AG04449 (cell line): ENCODE measurements around the gene BICRA.

Experiments used
- CTCF ChIA-PET: fragments of 350-600 bp; formaldehyde crosslinking; extraction: SDS; loops from one replicate; lab custom pipeline; 2021; ENCODE audit warnings: antibody characterized with exemption; lab: Yijun Ruan, JAX
- POLR2A ChIA-PET: fragments of 400-600, 350-600 bp; formaldehyde crosslinking; extraction: SDS; loops from one replicate; lab custom pipeline; 2020; ENCODE audit warnings: antibody characterized with exemption, inconsistent platforms; lab: Yijun Ruan, JAX
- DNase-seq: peaks from one replicate; pipeline ENCODE4 v3.0.0-alpha.2; 2010; ENCODE audit warnings: low read depth, low spot score
- H3K4me3 ChIP-seq: 2 replicates; pipeline ENCODE4 v1.5.1; 2011; ENCODE audit warnings: low read depth, mild to moderate bottlenecking, control low read depth, low read length
- TF ChIP-seq, protein P1 (sequence below): IDR thresholded peaks from one replicate; pipeline ENCODE4 v1.5.1; 2011; ENCODE audit warnings: mild to moderate bottlenecking, moderate library complexity, low read length, control low read depth, inconsistent platforms; ENCODE audit not compliant: insufficient read depth; ENCODE audit errors: missing control alignments

The BICRA gene

DNA sequence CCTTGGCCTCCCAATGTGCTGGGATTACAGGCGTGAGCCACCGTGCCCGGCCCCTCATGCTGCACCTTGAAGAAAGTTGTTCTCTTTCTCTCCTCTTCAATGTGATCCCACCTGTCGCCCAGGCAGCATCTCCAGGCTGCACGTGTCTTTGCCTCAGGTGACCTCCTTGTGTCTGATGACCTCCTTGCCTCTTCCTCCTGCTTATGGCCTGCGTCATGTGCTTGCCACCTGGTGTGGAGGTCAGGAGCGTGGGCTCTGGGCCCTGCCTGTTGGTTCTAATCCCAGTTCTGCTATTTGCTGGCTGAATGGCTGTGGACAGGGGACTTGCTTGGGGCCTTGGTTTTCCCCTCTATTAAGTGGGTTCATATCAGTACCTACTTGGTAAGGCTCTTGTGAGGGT lies 6.3 kb downstream of the BICRA start:
- DNase-seq = no peak
- ChIA-PET POLR2A (no interaction called here), CTCF (no interaction called here)
- H3K4me3 ChIP-seq = no peak overlapping the region
- TF ChIP-seq, protein P1, sequence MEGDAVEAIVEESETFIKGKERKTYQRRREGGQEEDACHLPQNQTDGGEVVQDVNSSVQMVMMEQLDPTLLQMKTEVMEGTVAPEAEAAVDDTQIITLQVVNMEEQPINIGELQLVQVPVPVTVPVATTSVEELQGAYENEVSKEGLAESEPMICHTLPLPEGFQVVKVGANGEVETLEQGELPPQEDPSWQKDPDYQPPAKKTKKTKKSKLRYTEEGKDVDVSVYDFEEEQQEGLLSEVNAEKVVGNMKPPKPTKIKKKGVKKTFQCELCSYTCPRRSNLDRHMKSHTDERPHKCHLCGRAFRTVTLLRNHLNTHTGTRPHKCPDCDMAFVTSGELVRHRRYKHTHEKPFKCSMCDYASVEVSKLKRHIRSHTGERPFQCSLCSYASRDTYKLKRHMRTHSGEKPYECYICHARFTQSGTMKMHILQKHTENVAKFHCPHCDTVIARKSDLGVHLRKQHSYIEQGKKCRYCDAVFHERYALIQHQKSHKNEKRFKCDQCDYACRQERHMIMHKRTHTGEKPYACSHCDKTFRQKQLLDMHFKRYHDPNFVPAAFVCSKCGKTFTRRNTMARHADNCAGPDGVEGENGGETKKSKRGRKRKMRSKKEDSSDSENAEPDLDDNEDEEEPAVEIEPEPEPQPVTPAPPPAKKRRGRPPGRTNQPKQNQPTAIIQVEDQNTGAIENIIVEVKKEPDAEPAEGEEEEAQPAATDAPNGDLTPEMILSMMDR = no peak

DNA sequence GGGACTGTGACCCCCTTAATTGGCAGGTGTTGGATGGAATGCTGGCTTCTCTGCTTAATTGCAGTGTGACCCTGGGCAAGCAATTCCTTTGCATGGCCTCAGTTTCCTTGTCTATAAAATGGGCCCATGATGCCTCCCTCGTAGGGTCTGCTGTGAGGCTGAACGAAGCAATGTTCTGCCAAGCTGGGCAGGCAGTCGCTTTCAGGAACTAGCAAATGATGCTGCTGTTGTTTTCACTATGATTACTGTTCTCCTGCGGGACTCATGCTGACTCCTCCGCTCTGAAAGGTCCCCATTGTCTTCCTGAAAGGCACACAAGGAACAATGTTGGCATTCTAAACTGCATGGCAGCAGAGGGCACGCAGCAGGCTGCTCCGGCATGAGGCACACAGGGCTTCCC lies 6.8 kb downstream of the BICRA start:
- H3K4me3 ChIP-seq = no peak overlapping the region
- POLR2A ChIA-PET = no interaction called here
- no peak for DNase-seq
- TF ChIP-seq, protein P1 = no peak
- CTCF ChIA-PET = no interaction called here

DNA sequence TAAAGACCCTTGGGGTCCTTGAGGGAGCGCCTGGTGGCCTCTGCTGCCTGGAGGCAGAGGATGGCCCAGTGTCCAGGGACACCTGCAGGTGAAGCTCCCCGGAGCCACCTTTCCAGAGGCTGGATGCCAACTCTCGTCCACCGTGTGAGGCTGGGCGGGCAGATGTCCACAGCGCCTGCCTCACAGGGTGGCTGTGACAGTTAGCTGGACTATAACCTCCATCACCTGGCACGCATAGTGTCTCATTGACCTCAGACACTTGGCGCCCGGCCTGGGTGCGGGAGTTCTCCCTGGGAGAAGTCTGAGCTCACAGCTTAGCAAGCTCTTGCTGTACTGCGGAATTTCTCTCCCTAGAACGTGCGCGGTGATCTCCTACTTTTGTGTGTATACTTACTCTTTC lies 9.8 kb downstream of the BICRA start:
- DNase-seq = no peak
- ChIA-PET POLR2A (no interaction called here), CTCF (interaction anchor here (1.4 kb wide), 1 partner anchor 103 kb away, joined by 5 read pairs; no protein-coding TSS in a partner anchor)
- TF ChIP-seq, protein P1 = no peak
- no peak overlapping the region for H3K4me3 ChIP-seq

DNA sequence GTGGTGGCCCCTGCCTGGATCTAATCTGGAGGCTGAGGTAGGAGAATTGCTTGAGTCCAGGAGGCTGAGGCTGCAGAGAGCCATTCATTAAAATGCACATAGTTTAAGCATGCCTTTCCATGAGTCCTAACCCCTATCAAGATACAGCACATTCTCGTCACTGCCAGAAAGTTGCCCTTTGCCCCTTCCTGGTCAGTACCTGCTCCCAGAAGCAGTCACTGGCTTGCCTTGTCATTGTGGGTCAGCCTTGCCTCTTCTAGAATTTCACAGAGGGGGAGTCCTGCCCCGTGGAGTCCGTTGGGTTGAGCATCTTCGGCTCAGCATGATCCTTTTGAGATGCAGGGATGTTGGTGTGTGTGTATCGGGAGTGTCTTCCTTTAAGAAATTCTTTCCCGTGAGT lies 10.8 kb downstream of the BICRA start:
- H3K4me3 ChIP-seq = no peak overlapping the region
- DNase-seq = no peak
- ChIA-PET POLR2A (no interaction called here), CTCF (no interaction called here)
- TF ChIP-seq, protein P1 = no peak

DNA sequence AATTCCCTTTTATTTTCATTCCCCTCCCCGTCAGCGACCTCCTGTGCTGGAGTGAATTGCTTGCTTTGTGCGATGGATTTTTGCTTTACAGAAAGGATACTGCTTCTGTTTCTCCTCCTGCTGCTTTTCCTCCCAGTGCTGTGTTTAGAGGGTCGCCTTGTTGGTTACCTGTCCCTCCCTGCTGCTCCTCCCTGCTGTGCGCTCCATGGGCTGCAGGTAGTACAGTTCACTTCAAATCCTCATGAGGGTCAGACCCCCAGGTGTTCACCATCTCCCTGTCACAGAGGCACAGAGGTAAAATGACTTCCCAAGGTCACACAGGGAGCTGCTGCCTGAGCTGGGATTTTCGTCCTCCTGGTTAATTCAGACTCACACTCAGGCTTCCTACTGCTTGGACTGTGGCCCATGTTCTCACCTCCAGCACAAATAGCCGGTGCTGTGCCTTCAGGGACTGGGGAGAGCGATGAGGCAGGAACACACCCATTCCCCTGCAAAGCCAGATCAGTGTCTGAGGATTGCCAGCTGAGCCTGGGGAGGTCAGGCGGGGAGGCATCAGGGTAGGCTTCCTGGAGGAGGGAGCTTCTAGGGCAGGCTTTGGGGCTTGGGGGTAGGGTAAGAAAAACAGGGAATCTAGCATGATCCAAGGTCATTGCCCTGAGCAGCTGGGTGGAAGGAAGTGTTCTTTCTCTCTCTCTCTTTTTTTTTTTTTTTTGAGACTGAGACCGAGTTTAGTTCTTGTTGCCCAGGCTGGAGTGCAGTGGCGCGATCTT lies 14.4 kb downstream of the BICRA start:
- TF ChIP-seq, protein P1 = no peak
- ChIA-PET POLR2A (no interaction called here), CTCF (interaction anchor here (1.0 kb wide), 1 partner anchor 13 kb away, joined by 3 read pairs; no protein-coding TSS in a partner anchor)
- DNase-seq = no peak
- H3K4me3 ChIP-seq = no peak overlapping the region

DNA sequence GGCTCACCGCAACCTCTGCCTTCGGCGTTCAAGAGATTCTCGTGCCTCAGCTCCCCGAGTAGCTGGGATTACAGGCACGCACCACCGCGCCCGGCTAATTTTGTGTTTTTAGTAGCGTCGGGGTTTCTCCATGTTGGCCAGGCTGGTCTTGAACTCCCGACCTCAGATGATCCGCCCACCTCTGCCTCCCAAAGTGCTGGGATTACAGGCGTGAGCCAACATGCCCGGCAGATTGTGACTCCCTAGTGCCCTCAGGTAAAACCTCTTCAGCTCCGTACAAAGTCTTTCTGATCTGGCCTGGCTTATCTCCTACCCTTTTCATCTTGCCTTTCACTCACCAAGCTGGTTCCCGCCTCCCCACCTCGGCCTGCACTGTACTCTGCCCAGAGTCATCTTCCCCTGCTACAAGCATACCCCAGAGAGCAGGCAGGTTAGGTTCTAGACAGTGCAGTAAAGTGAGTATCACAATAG lies 15.0 kb downstream of the BICRA start:
- ChIA-PET CTCF (interaction anchor here (1.0 kb wide), 1 partner anchor 14 kb away, joined by 3 read pairs; no protein-coding TSS in a partner anchor), POLR2A (interaction anchor here (0.6 kb wide), 1 partner anchor 74 kb away, joined by 3 read pairs; no protein-coding TSS in a partner anchor)

More for the DNA sequence above, 15.0 kb downstream of the BICRA start:
- no peak overlapping the region for H3K4me3 ChIP-seq
- TF ChIP-seq, protein P1 = no peak
- DNase-seq = no peak
